Activated T-cell treated with anti-CD3 and anti-CD28 coated beads, Interleukin-2, amount 50 U/mL, for 1 hour (primary cell): ENCODE results near the gene RPS6KL1.
"Not testable (repeated sequence)": the region's sequence is repeated elsewhere in the genome, so short reads cannot be mapped to it uniquely, and the experiment has no call there.

Experiments
- DNase-seq: peaks from one replicate; pipeline ENCODE4 v3.0.0-alpha.2; 2020

The RPS6KL1 gene

DNA sequence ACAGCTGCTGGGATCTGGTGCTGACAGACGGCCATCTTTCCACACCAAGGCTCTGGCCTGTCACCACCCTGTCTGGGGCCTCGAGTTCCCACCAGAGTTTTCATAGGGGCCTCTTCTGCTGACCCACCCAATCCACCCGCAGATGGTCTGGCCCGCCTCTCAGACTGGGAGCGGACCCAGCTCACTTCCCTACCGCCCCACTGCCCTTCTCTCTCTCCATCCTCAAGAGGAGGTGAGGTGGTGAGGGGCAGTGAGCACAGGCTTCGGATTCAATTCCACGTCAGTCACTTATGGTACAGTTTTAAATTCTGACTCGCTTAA, 12.3 kb upstream of the RPS6KL1 start:
- DNase-seq: no peak

DNA sequence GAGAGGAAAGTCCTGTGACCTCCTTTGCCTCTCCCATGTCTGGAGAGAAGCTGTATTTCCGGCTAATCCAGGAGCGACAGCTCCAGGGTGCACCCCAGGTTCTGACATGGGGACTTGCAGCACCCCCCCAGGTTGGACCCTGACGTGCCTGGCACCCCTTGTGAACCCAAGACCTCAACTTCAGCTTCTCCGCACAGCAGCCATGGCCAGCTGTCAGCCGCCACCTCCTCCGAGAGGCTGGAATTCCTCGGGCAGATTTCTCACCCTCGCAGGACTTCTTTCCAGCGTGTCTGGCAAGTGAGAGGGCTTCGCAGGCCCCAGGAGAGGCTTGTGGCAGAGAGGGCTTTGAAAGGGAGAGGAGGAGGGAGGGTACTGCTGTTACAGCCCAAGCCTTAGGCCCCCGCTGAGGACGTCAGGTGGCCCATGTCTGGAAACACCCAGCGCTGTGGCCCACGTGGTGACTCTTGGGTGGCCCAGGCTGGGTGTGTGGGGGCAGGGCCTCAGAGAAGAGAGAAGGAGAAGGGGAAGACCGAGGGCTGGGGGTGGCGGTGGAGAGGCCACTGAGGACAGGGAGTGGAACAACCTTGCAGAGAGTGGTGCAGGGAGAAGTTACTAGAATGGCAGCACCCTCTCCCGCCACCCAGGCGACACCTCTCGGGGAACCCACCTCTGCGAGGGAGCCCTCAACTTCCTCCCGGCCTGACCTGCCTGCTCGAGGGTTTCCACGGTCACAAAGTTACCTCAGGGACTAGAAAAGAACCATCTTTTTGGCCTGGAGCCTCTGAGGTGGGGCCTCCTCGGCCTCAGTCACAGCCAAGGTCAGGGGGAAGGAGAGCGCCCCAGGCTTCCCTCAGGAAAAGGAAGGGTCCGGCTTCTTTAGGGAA, 11.7 kb upstream of the RPS6KL1 start:
- DNase-seq: no peak

GRCh38 chr14:74934041-74934440, 11.0 kb upstream of the RPS6KL1 start:
- DNase-seq: no peak

DNA sequence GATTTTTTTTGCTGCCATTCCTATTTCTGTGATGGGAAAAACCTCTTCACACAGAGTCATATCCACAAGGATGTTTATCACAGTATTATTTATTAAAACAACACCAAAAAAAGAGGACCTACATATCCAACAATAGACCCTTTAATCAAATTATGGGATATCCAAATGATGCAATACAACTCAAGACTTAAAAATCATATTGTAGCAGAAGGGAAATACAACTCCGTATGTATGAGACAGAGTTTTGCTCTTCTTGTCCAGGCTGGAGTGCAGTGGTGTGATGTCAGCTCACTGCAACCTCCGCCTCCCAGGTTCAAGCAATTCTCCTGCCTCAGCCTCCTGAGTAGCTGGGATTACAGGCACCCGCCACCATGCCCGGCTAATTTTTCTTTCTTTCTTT, 9.9 kb upstream of the RPS6KL1 start:
- DNase-seq: not testable (repeated sequence)

DNA sequence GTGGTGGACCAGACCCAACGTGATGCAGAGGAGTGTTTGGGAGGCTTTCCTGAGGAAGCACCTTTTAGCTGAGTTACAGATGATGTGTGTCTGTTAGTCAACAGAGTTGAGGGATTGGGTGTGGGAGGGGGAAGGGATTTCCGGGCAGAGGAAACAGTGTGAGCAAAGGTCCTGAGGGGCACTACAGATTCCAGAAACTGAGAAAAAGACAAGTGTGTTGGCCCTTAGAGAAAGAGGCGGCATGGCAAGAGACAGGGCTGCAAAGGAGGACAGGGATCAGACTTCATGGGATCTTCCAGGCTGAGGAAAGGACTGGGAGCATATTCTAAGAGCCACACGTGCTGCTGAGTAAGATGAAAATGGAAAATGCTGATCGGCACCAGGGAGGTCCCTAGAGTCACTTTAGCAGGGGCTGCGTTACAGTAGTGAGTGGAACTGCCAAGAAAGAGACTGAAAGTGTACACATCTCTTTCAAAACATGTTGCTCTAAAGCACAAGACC, 9.4 kb upstream of the RPS6KL1 start:
- no peak for DNase-seq

- not testable (repeated sequence) for DNase-seq
Observed at GRCh38 chr14:74931744-74932143, 8.7 kb upstream of the RPS6KL1 start.

- DNase-seq: no peak
Observed at GRCh38 chr14:74929242-74929641, 6.2 kb upstream of the RPS6KL1 start.

DNA sequence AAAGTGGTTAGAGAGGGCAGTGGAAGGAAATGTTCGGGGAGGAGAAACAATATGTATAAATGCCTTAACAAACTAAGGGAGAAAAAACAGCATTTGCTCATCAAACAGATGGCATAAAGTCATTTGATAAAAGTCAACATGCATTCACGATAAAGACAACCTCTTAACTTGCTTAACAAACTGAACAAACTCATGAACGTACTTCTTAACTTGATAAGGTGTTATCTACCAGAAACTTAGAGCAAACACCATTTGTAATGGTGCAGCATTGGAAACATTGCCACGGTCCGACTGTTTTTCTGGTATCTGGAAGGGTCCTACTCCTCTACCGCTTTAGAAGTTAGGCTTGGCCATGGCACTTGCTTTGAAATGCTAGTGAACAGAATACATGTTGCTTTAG, 4.2 kb upstream of the RPS6KL1 start:
- DNase-seq: no peak

DNA sequence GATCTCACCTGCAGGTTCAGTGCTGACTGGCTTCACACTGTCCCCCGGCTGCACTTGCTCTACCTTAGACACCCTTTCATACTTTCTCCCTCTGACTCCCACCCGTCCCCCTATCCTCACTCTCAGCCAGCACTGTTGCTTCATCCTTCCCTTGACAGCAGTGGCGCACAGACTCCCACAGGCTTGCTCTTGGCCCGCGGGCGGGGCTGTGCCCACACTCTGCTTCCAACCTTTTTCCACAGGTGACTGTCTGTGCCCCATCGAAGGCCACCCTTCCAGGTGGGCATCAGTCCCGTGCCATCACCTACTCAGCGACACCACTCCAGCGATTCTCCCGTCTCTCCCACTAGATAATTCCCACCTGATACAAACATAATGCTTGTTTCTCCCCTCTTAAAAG, 1.0 kb upstream of the RPS6KL1 start:
- DNase-seq: no peak

- DNase-seq: no peak
Observed at GRCh38 chr14:74921987-74922751, 891 bp downstream of the RPS6KL1 start.

- no peak for DNase-seq
Observed at GRCh38 chr14:74921053-74921620, 1.9 kb downstream of the RPS6KL1 start.

DNA sequence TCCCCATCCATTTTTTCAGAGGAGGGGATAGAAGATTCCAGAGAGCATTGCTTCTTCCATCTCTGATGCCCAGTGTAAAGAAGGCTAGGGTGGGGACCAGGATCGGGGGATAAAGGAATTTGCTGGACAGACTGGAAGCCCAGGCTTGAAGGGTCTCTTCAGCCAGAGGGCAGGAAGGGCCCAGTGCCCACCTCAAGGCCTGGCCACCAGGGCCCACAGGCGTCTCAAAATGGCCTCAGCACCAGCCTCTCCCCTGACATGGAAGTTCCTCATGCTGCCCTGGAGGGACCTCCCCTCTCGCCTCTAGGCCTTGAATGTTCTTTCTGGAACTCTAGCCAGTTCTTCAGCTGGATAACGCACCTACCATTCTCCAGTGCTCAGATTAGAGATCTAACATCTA, 2.8 kb downstream of the RPS6KL1 start:
- DNase-seq: no peak

GRCh38 chr14:74919421-74920165, 3.5 kb downstream of the RPS6KL1 start:
- DNase-seq: no peak

- no peak for DNase-seq
Observed at GRCh38 chr14:74918380-74918779, 4.7 kb downstream of the RPS6KL1 start.

DNA sequence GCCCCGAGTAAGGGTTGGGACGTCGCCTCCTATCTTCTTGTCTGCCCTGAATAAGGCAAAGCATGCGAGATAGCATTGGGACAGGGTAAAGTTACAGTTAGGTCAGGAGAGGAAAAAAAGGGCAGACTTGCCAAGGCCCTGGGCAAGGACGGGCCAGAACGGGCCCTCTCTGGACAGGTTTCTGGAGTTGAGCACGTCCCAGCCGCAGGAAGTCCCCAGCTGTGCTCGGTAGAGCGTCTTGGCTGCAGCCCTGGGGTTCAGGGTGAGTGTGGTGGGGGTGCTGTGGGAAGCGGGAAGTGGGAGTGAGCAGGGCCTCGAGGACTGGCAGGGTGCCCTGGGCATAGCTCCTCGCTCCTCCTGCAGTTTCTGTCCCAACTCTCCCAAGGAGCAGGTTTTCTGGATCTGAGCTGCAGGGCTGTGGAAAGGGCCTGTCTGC, 5.4 kb downstream of the RPS6KL1 start:
- no peak for DNase-seq

GRCh38 chr14:74917178-74917543, 5.9 kb downstream of the RPS6KL1 start:
- no peak for DNase-seq

DNA sequence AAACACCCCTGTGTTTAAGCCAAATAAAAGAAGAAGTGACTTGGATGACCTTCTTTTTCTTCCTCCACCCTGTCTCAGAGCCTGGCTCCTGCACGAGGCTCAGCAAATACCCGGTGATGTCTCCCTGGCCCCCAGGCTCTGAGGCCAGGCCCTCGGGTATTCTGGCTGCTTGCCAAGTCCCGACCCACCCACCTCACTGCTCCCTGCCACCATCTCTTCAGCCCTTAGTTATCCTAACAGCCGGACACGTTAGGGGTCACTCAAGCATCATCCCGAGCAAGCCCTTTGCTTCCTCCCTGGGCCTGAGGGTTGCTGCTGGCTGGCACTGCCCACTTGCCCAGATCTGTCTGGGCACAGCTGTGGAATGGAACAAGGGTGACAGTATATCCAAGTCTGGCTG, 7.2 kb downstream of the RPS6KL1 start:
- no peak for DNase-seq

DNA sequence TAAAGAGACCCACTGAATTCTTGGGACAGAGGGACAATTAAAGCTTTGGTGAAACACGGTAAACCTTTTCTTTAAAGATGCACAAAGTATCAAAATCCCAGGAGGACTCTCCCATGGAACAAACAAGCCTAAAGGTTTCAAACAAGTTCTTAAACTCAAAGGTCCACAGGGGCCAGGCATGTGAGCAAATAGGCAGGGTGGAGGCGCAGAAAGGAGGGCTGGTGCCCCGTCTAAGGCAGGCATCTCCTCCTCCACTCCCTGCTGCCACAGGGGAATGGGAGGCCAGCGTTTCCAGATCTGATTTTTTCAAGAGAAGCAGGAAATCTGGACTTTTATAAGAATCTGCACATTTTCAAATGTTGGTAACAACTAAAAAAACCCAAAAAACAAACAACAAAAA, 7.6 kb downstream of the RPS6KL1 start:
- DNase-seq: no peak

GRCh38 chr14:74913986-74914573, 9.0 kb downstream of the RPS6KL1 start:
- no peak for DNase-seq

- DNase-seq: no peak
Observed at GRCh38 chr14:74913393-74913910, 9.6 kb downstream of the RPS6KL1 start.

- DNase-seq: no peak
Observed at GRCh38 chr14:74912801-74913200, 10.3 kb downstream of the RPS6KL1 start.

DNA sequence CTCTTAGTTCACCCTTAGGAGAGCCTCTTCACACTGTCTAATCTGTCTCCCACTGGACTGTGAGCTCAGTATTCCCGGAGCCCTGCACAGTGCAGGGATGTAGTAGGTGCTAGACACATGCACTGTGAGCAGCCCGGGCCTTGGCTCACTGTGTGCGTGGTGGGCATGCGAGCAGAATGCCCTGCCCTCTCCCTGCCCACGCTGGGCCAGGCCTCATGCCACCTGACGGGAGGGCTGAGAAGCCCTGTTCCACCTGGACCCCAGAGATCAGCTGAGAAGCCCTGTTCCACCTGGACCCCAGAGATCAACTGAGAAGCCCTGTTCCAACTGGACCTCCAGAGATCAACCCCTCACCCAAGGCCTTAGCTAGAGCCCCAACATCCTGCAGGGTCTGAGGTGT, 10.9 kb downstream of the RPS6KL1 start:
- DNase-seq: no peak
